ENCODE measurements around the gene POGLUT2.

- TF ChIP-seq CTCF (IDR thresholded peaks at IDR 0.05; ENCODE audit: low read depth, low read length) (peak; percentile 78), EZH2phosphoT487 (IDR thresholded peaks at IDR 0.05; ENCODE audit: low read depth) (no peak)
Measured at GRCh38 chr13:102847272-102848234, 48.8 kb upstream of the POGLUT2 start.
